Endothelial cell of umbilical vein (primary cell): ENCODE data around the gene MLEC. TPM values are rescaled to one million over a fixed set of nuclear protein-coding genes. Genes with fewer than 3 reads are reported as not detected.

ENCODE experiments used
- BruUV-seq: library from RNA; stranded (reverse); fragments of 400-500 nt; replicated peaks from 2 replicates; lab custom pipeline; 2021; lab: Mats Ljungman, UMichigan
- CTCF ChIA-PET: fragments of 300-600, 350-600 bp; sonication (Branson Sonifier 250); formaldehyde crosslinking; loops from one replicate; lab custom pipeline; 2021; ENCODE audit warnings: antibody characterized with exemption, inconsistent platforms; lab: Charles Lee
- POLR2A ChIA-PET: fragments of 300-600, 350-600 bp; sonication (Branson Sonifier 250); formaldehyde crosslinking; loops from one replicate; lab custom pipeline; 2021; ENCODE audit warnings: antibody characterized with exemption, inconsistent platforms; lab: Charles Lee
- DNase-seq: peaks from one replicate; pipeline ENCODE4 v3.0.0-alpha.2; 2011; ENCODE audit warnings: low read depth, low spot score
- FAIRE-seq: peaks from 2 replicates; lab custom pipeline; 2011; peaks lifted over from hg19 to GRCh38; lab: Jason Lieb, UNC
- H2AFZ ChIP-seq: 2 replicates; pipeline ENCODE4 v1.6.0; 2012; ENCODE audit warnings: low read depth, low read length, control low read depth, inconsistent platforms
- H3K27ac ChIP-seq: 2 replicates; pipeline ENCODE4 v1.5.1; 2011; ENCODE audit warnings: low read depth, mild to moderate bottlenecking, control low read depth, low read length, moderate library complexity; ENCODE audit not compliant: insufficient read depth
- H3K27me3 ChIP-seq, 2 experiments: 2 replicates each; pipeline versions ENCODE4 v1.6.0 to v1.6.1; 2011; ENCODE audit warnings: low read length in 2 of 2, mixed read lengths in 1 of 2; ENCODE audit not compliant: control insufficient read depth in 2 of 2, insufficient read depth in 2 of 2
- H3K36me3 ChIP-seq, 2 experiments: 2 replicates in 1 of 2; 3 replicates in 1 of 2; pipeline ENCODE4 v1.5.1; 2011; ENCODE audit warnings: low read length in 2 of 2, mild to moderate bottlenecking in 1 of 2, moderate library complexity in 1 of 2; ENCODE audit not compliant: control insufficient read depth in 2 of 2, insufficient read depth in 2 of 2; ENCODE audit errors: extremely low read depth in 1 of 2
- H3K4me1 ChIP-seq: 3 replicates; pipeline ENCODE4 v1.5.1; 2011; ENCODE audit warnings: mild to moderate bottlenecking, low read length; ENCODE audit not compliant: control insufficient read depth, insufficient read depth; ENCODE audit errors: extremely low read depth
- H3K4me2 ChIP-seq: 2 replicates; pipeline ENCODE4 v1.6.1; 2011; ENCODE audit warnings: low read length, control low read depth, mixed read lengths; ENCODE audit not compliant: insufficient read depth
- H3K4me3 ChIP-seq, 3 experiments: fragments of 200-600 bp in 1 of 3; sonication (generic), shearing (Covaris generic) in 1 of 3; replicated peaks in 1 of 3; 2 replicates each; pipeline ENCODE4 v1.5.1; 2011 to 2016; ENCODE audit warnings: control low read depth in 3 of 3, low read length in 3 of 3, mild to moderate bottlenecking in 2 of 3, inconsistent platforms in 1 of 3, low read depth in 1 of 3, moderate library complexity in 1 of 3; ENCODE audit not compliant: insufficient read depth in 1 of 3
- H3K79me2 ChIP-seq: 2 replicates; pipeline ENCODE4 v1.6.0; 2012; ENCODE audit warnings: low read length, inconsistent platforms; ENCODE audit not compliant: control insufficient read depth, insufficient read depth
- H3K9ac ChIP-seq: replicated peaks from 2 replicates; pipeline ENCODE3; 2011; ENCODE audit warnings: low read length, control low read depth; ENCODE audit not compliant: insufficient read depth; ENCODE audit errors: extremely low read depth
- H3K9me1 ChIP-seq: replicated peaks from 3 replicates; pipeline ENCODE4 v1.6.0; 2011; ENCODE audit warnings: mild to moderate bottlenecking, low read length; ENCODE audit not compliant: control insufficient read depth, insufficient read depth; ENCODE audit errors: extremely low read depth
- H3K9me3 ChIP-seq: replicated peaks from 2 replicates; pipeline ENCODE4 v1.5.1; 2012; ENCODE audit warnings: low read length, inconsistent platforms; ENCODE audit not compliant: control insufficient read depth, insufficient read depth
- H4K20me1 ChIP-seq: replicated peaks from 2 replicates; pipeline ENCODE3; 2011; ENCODE audit warnings: mild to moderate bottlenecking, low read length; ENCODE audit not compliant: control insufficient read depth, insufficient read depth; ENCODE audit errors: extremely low read depth
- EZH2 ChIP-seq: IDR thresholded peaks from 2 replicates; pipeline ENCODE4 v1.6.1; 2012; ENCODE audit warnings: borderline replicate concordance, low read depth, mild to moderate bottlenecking, moderate library complexity, low read length, inconsistent platforms; ENCODE audit not compliant: severe bottlenecking
- FOS ChIP-seq: IDR thresholded peaks from 2 replicates; pipeline ENCODE4 v1.6.1; 2011; ENCODE audit warnings: mild to moderate bottlenecking, low read length, moderate library complexity, borderline replicate concordance; ENCODE audit not compliant: insufficient read depth
- GATA2 ChIP-seq: IDR thresholded peaks from 2 replicates; pipeline ENCODE4 v1.7.0; 2011; ENCODE audit warnings: low read depth, mild to moderate bottlenecking, moderate library complexity, mixed read lengths, low read length; ENCODE audit not compliant: insufficient read length, insufficient read depth
- JUN ChIP-seq: IDR thresholded peaks from 2 replicates; pipeline ENCODE4 v1.6.1; 2011; ENCODE audit warnings: borderline replicate concordance, low read depth; ENCODE audit not compliant: insufficient read length, insufficient read depth
- POLR2A ChIP-seq: IDR thresholded peaks from 2 replicates; pipeline ENCODE4 v1.6.1; 2012; ENCODE audit warnings: low read depth, mild to moderate bottlenecking, control low read depth, low read length
- POLR2AphosphoS5 ChIP-seq: IDR thresholded peaks from 2 replicates; pipeline ENCODE4 v1.6.1; 2012; ENCODE audit warnings: low read depth, mild to moderate bottlenecking, control low read depth, low read length, moderate library complexity; ENCODE audit not compliant: insufficient read depth
- dilution Hi-C: fragments of 300-500 bp; cut with MboI; formaldehyde crosslinking; loops from one replicate; pipeline ENCODE4 v1.15.0; 2019; ENCODE audit warnings: low sequenced_read_pairs; ENCODE audit not compliant: extremely low pct_ligation_motif_present
- intact Hi-C: fragments of 100-400 bp; cut with micrococcal nuclease; formaldehyde crosslinking; loops from one replicate; pipeline ENCODE4 v1.10.0; 2022
- polyA plus RNA-seq, 4 experiments: library from polyadenylated mRNA; depleted of rRNA in 3 of 4; stranded (reverse) in 3 of 4; unstranded in 1 of 4; fragments of >200 nt; gene quantifications; 2 replicates each; pipeline versions ENCODE4 v1.2.1 to v1.2.3, GENCODE V29; 2011 to 2012; ENCODE audit warnings: missing spikeins in 1 of 4
- total RNA-seq: library from RNA; stranded (reverse); gene quantifications from 2 replicates; pipeline ENCODE4 v1.2.3, GENCODE V29; 2021

The MLEC gene
- total and polyA plus RNA-seq, 2 donors (not counting 3 experiments of a cell fraction or from before 2014, with no cell fraction given): 28.4 to 144 TPM

DNA sequence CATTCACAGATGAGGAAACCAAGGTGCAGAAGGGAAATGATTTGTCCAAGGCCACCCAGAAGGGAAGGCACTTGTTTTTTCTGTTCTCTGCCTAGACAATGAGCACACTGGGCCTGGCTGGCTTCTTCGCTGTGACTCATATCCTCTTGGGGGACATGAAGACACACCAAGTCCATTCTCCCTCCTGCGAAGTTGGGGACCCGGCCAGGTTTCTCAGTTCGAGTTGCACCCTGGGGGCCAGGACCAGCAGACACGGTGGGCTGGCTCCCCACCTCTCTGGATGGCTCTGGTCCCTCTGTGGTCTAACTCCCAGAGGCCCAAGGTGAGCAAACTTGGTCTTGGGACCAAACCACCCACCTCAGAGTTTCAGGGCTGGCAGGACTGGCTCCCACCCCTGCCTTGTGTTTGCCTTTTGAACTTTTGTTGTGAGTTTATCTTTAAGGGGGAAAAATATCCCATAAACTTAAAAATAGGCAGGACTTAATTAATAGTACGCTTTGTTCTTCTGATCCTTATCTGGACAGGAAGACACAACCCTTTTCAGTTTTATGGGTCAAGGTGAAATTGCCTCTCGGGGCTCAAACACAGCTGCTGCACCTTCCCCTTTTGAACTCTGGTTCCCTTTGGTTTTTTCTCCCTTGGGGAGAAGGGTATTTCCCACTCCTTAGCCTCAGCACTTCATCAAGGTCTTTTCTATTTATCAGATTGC, 9.0 kb upstream of the MLEC start:
- dilution Hi-C loops: no loop called here
- H3K4me3 ChIP-seq: no peak overlapping the region
- H2AFZ ChIP-seq: peak overlapping the region; percentile 9
- no peaks in the 10 kb centered on the region for H4K20me1 ChIP-seq
- FAIRE-seq (peak; percentile 97), DNase-seq (peak; percentile 78)
- TF ChIP-seq FOS (peak; percentile 45), GATA2 (peak; percentile 72), JUN (peak; percentile 77), EZH2 (no peak), POLR2A (no peak), POLR2AphosphoS5 (peak; percentile 64)
- intact Hi-C loops: loop anchor here (1.0 kb wide), 1 partner anchor 8 kb away; no protein-coding TSS in a partner anchor
- POLR2A ChIA-PET: no interaction called here
- H3K79me2 ChIP-seq: no peaks in the 10 kb centered on the region
- peaks cover 26% of the 10 kb centered on the region for H3K4me1 ChIP-seq
- peak overlapping the region; percentile 18 for H3K4me2 ChIP-seq
- BruUV-seq: TSS peak; percentile 86
- CTCF ChIA-PET: interaction anchor here (0.7 to 3.0 kb wide), 8 partner anchors 9 to 279 kb away, joined by 3 to 34 read pairs (median 4); no protein-coding TSS in a partner anchor
- H3K9ac ChIP-seq: peak overlapping the region; percentile 20
- H3K27me3 ChIP-seq: no peaks in the 10 kb centered on the region
- no peaks in the 10 kb centered on the region for H3K9me1 ChIP-seq
- peak overlapping the region; percentile 78 for H3K27ac ChIP-seq
- H3K36me3 ChIP-seq: no peaks in the 10 kb centered on the region
- no peaks in the 10 kb centered on the region for H3K9me3 ChIP-seq

DNA sequence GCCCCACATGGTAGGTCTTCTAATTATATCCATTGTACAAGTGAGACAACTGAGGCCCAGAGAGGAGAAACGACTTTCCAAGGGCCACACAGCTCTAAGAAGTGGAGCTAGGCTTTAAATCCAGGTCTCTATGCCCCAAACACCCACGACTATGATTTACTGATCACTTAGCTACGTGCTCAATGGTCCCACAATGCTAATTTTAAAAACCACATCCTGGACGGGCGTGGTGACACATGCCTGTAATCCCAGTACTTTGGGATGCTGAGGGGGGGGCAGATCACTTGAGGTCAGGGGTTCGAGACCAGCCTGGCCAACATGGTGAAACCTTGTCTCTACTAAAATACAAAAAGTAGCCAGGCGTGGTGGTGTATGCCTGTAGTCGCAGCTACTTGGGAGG, 8.4 kb upstream of the MLEC start:
- H3K27me3 ChIP-seq: no peaks in the 10 kb centered on the region
- H3K9me3 ChIP-seq: no peaks in the 10 kb centered on the region
- H2AFZ ChIP-seq: no peak overlapping the region
- H3K9me1 ChIP-seq: no peaks in the 10 kb centered on the region
- no peaks in the 10 kb centered on the region for H3K36me3 ChIP-seq
- H3K4me2 ChIP-seq: peak overlapping the region; percentile 18
- TF ChIP-seq JUN (no peak), POLR2AphosphoS5 (no peak), POLR2A (no peak)
- peak overlapping the region; percentile 78 for H3K27ac ChIP-seq
- DNase-seq (no peak), FAIRE-seq (no peak)
- intact Hi-C loops: no loop called here
- POLR2A ChIA-PET: no interaction called here
- CTCF ChIA-PET: interaction anchor here (0.9 to 3.0 kb wide), 6 partner anchors 9 to 32 kb away, joined by 3 to 34 read pairs (median 4); no protein-coding TSS in a partner anchor
- dilution Hi-C loops: no loop called here
- no TSS peak for BruUV-seq
- H3K4me3 ChIP-seq: no peak overlapping the region
- H3K79me2 ChIP-seq: no peaks in the 10 kb centered on the region
- H3K4me1 ChIP-seq: peaks cover 26% of the 10 kb centered on the region
- H3K9ac ChIP-seq: no peak overlapping the region
- H4K20me1 ChIP-seq: no peaks in the 10 kb centered on the region
